Heart left ventricle (tissue), 13 donors: ENCODE data around the gene APOBEC3F.

ENCODE experiments used
- CTCF ChIP-seq, 12 donors: fragments of 200-600 bp; sonication (generic) in 4 of 12; IDR thresholded peaks; one replicate each; pipeline versions ENCODE4 v1.5.0 to v1.8.0; 2018 to 2022; ENCODE audit warnings: antibody characterized with exemption in 12 of 12, mild to moderate bottlenecking in 5 of 12
- POLR2A ChIP-seq, 2 donors: fragments of 450-650 bp; IDR thresholded peaks; one replicate each; pipeline ENCODE4 v1.6.1; 2017; ENCODE audit warnings: antibody characterized with exemption in 2 of 2, mild to moderate bottlenecking in 2 of 2, moderate library complexity in 2 of 2
- donor health status: ischemic (EF 13 %, LVEDD 7.1; RV severe dilation, severe dysfunction).
- donor health status: DM: no; HTN: yes; CAD: no.
- donor health status: DM: no; HTN: no; CAD: no.
- donor health status: ischemic (EF 25% LVEDD 6.9; RV normal size, moderate dysfunction).
- donor health status: ischemic (EF 25% LVEDD 5.7; RV mildly dilated, moderate dysfunction).
- donor health status: ischemic (EF 35%, LVEDD 5.7; RV mildly dilated, moderate dysfunction).
- donor health status: nonischemic (EF 11% LVEDD 7.7; RV severe dilation, severe dysfunction).
- donor health status: DM: yes; HTN: yes; CAD: no.
- donor health status: PGD.
- donor health status: ischemic (EF 29% LVEDD 5.4; RV normal size, mild dysfunction).
- donor health status: nonischemic (EF 23%, LVEDD 6.1; RV moderate dilation, normal function).

- TF ChIP-seq CTCF (IDR thresholded peaks at IDR 0.05) (no peak), POLR2A (IDR thresholded peaks at IDR 0.05) (no peak)
These were observed 11.4 kb upstream of the APOBEC3F start for GRCh38 chr22:39029227-39029626.
